Amniotic epithelial cell (primary cell): ENCODE data around the gene FOS.
"Not testable (repeated sequence)": the region's sequence is repeated elsewhere in the genome, so short reads cannot be mapped to it uniquely, and the experiment has no call there.

Experiments used
- DNase-seq: peaks from one replicate; pipeline ENCODE4 v3.0.0-alpha.2; 2010; ENCODE audit warnings: low read depth

FOS gene

GRCh38 chr14:75278422-75279152 lies at the start of gene FOS:
Gene FOS (plus strand): TSS chr14:75278828. CDS start chr14:75278983, 155 bp downstream.
- peak; percentile 96 for DNase-seq

DNA sequence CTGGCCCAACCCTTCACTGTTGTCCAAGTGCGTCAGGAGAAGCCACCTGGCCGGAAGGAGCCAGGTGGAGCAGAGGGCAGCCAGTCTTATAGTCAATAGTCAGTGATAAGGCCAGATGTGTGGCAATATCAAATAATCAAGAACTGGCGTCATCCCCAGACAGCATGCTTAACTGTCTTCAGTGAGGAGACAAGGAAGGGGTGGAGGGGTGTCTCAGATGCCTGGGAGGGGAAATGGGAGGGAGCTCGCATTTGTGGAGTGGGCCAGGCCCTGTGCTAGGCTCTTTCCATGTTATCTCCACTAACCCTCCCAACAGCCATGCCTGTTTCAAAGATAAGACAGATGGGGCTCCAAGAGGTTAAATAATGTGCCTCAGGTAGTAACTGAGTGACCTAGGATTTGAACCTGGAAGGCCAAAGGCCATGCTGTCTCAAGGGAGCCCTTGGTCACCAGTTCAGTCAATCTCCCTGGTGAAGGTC lies 48.9 kb upstream of the FOS start:
- DNase-seq: no peak

- DNase-seq: peak; percentile 51
These were observed 48.4 kb upstream of the FOS start for GRCh38 chr14:75230140-75230792.

DNA sequence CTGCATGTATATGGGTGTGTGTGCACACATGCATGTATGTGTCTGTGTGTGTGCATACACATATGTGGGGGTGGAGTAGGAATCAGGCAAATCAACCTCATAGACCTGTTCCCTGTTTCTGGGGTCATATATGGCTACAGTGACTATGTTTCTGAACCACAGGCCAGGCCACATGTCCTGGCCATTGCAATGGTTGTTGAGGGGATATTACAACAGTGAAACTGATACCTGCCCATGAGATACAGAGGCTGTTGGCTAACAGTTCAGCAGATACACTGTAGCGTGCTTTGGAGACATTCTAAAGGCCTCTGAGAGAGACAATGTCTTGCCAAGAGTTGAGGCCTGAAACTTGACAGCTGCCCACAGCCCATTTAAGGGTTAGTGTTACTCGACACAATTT lies 47.3 kb upstream of the FOS start:
- no peak for DNase-seq

DNA sequence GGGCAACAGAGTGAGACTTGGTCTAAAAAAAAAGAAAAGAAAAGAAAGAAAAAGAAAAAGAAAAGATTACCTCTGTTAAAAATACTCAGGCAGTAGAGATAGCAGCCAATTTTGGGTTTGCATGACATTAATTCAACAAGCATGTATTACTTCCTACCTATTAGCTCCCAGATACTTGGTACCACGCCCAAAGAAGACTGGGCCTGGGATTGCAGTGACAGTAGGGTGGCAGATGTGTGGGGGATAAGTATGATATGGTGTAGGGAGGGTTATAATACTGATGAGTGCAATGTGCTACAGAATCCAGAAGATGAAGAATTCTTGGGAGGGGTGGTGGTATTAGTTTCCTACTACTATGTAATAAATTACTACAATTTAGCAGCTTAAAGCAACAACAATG lies 46.4 kb upstream of the FOS start:
- no peak for DNase-seq

- no peak for DNase-seq
These were observed 46.0 kb upstream of the FOS start for GRCh38 chr14:75232597-75232996.

DNA sequence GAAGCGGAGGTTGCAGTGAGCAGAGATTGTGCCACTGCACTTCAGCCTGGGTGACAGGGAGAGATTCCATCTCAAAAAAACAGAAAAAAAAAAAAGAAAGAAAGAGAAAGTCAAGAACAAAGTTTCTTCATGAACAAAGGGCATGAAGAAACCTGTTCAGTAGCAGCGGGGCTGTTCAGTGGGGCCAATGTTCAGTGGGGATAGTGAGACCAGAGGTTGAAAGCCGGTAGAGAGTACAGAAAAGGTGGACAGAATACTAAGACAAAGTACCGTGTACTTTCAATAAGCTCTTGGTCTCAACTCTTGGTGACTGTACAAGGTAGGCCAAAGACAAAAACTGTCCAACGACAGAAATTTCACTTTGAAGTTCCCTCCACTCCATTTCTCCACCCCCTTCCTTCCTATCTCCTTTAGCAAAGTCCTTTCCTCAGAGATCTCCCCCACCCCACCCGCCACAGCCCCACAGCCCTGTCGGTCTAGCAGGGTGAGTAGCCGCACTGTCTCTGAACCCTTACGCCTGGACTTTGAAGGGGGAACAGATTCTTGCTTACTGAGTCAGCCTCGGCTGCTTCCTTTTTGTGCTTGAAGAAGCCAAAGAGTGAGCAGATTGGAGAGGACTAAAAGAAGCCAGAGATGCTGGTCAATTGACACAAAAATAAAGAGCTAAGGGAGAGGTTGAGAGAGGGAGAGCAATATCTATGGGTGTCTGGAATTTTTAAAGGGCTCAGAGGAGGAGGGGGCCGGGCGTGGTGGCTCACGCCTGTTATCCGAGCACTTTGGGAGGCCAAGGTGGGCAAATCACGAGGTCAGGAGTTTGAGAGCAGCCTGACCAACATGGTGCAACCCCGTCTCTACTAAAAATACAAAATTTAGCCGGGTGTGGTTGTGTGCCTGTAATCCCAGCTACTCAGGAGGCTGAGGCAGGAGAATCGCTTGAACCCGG lies 44.2 kb upstream of the FOS start:
- peak; percentile 90 for DNase-seq

DNA sequence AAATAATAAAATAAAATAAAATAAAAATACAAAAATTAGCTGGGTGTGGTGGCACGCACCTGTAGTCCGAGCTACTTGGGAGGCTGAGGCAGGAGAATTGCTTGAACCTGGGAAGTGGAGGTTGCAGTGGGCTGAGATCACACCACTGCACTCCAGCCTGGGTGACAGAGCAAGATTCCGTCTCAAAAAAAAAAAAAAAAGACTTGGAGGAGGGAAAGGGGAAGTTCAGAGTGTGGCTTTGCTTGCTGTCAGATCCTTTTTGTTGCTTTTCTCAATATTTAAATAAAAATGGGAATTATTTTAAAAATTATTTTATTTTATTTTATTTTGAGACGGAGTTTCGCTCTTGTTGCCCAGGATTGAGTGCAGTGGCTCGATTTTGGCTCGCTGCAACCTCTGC lies 43.4 kb upstream of the FOS start:
- DNase-seq: not testable (repeated sequence)

DNA sequence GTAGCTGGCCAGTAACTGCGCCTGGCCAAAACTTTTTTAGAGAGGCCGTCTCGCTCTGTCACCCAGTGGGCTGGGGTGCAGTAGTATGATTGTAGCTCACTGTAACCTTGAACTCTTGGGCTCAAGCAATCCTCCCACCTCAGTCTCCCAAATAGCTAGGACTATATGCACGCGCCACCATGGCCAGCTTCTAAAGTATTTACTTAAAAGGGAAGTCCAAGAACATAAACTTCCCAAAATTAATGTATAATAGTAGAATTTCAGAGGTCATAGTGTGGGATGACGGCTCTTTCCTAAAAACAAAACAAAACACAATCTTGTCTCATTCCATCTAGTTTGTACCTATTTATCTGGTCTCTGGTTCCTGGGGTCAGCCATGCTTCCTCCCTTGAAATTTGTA lies 42.2 kb upstream of the FOS start:
- no peak for DNase-seq

- DNase-seq: no peak
These were observed 41.7 kb upstream of the FOS start for GRCh38 chr14:75236901-75237419.

DNA sequence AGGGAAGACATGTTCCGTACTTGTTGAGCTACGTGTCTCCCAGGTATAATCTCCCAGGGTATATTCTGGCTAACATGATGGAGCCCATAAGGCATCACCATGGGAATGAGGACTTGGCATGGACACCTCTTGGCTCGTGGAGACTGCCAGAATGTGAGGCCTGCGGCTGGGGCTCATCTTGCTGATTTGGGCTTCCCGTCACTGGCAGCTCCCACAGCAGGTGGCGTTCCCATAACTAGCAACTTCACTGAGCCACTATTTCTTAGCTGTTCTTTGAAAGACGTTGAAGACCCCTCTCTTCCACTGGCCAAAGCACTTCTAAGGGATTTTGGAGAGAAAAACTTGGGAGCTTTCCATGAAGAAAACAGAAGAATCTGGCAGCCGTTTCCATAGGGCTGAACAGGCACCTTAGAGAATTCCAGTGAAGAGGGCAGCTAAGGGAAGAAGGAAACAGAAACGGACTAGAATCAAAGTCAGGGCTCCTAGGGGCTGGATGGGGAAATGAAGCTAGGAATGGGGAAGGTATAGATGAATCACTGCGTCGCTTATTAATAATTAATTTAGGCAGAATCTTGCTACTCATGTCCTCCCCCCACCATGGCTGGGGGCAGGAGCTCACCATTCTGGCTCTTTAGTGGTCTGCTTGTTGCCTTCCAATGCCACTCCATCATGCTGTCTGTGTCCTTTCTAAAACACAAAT lies 39.7 kb upstream of the FOS start:
- DNase-seq: no peak

GRCh38 chr14:75240781-75241180 lies 37.8 kb upstream of the FOS start:
- DNase-seq: no peak

DNA sequence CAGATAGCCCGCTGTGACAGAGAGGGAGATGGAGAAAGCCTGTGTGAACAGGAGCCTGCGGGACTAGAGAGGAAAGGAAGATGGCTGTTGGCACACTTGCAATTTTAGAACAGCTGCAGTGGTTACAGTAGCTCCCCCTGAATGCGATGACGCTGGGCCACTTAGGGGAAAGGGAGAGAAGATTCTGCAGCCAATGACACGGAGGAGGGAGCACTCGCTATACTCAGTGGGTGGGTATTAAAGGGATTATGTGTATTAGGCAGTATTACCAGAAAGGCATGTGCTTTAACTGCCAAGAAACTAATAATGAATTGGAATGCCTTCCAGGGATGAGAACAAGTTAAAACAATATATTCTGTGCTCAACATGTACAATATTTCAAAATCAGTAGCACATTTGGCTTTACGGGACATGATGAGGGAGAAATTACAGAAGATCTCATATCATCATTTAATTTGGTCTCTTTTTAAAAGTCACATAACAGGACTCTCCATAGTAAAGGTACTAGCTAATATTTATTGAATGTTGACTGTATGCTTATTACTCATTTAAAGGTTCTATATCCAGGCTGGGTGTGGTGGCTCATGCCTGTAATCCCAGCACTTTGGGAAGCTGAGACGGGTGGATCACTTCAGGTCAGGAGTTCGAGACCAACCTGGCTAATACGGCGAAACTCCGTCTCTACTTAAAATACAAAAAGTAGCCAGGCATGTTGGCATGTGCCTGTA lies 35.9 kb upstream of the FOS start:
- peak; percentile 94 for DNase-seq

DNA sequence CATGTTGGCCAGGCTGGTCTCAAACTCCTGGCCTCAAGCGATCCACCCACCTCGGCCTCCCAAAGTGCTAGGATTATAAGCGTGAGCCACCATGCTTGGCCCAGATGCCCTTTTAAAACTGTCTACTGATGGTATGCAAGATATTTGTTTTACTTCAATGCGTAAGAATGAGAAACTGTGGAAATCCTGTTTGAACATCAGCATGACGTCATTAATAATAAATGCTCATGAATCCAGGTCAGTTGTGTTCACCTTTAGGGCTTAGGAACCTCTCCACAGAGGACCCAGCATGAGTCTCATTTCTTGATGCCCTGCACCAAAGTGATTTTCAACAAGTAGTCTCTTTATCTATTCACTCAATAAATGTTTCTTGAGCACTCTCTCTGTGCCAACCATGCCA lies 34.5 kb upstream of the FOS start:
- DNase-seq: peak; percentile 33

- no peak for DNase-seq
These were observed 31.9 kb upstream of the FOS start for GRCh38 chr14:75246546-75247285.

DNA sequence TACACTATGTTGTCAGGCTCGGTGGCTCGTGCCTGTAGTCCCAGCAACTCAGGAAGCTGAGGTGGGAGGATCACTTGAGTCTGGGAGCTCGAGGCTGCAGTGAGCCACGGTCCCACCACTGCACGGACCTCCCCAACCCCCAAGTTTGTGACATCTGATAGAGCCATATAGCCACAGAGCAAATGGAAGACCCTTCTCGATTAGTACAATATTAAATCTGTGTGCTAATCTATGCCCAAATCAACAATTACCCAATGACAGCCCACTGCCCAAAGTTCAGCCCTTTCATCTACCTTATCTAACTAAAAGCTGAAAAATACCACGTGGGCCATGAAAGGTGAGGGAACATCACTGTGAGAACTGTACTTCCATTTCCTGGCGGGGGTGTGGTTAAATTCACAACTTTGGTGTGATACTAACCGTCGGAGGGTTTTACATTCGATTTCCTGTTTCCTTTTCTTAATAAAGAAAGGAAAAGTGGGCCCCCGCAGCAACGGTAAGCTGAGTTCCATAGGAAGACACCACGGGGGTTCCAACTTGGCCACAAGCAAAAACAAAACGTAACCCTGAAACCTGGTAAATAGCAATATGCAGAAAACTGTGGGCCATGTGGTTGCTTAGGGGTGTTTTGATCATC lies 31.2 kb upstream of the FOS start:
- DNase-seq: no peak

DNA sequence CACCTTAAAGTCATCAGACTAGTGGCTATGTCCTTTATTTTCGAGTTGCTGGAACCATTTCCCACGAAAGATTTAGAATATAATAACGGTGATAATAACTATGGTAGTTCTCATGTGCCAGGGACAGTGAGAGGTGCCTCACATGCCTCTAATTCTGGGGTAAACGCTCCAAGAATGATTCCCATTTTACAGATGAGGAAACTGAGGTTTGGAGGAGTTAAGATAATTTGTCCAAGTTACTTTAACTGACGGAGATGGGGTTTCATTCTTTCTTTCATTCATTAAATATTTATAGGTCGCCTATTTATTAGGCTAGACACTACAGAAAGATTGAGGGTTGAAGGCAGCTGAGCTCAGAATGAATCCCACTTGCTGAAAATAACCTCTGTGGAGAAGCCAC lies 30.7 kb upstream of the FOS start:
- no peak for DNase-seq

DNA sequence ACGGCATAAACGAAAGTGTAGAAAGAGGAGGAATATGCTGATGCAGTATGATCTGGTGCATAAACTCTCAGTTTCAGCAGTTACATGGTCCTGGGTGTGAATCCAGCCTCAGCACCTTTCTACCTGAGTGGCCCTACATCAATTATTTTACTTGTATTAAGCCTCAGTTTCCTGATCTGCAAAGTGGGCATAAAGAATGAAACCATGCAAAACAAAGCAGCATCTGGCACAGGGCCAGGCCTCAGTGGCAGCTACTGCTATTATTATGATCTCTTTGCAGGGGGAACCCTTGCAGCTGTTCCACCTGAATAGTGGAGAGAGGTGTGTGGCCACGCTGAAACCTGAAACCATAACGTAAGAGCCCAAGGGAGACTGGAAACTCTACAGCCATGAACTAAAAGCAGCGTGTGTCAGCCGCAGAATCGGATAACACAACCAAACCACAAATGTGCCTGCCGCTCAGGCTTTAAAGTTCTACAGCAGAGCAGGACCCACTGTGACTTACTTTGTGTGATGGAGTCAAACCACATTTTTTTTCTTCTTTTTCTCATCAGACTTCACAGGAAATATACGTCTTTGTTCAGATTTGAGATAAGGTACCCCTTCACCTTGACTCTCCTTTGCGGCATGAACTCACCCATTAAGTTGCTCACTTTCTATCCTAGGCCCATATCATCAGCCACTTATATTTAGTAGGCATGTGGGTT lies 29.2 kb upstream of the FOS start:
- peak; percentile 61 for DNase-seq

- peak; percentile 34 for DNase-seq
These were observed 28.7 kb upstream of the FOS start for GRCh38 chr14:75249958-75250336.
